Renal pelvis (tissue), 12 donors: Measurements from ENCODE around the gene OR11G2. TPM values are rescaled to one million over a fixed set of nuclear protein-coding genes. Genes with fewer than 3 reads are reported as not detected.
"Not testable (repeated sequence)": the region's sequence is repeated elsewhere in the genome, so short reads cannot be mapped to it uniquely, and the experiment has no call there.

ENCODE experiments used
- DNase-seq: peaks from one replicate; pipeline ENCODE4 v3.0.0-alpha.2; 2013
- long read RNA-seq, 16 experiments: transcript quantifications; one replicate each; lab custom pipeline, GENCODE V29; 2026
- polyA plus RNA-seq, 3 donors: library from polyadenylated mRNA; unstranded; fragments of 120-200 nt; gene quantifications; one replicate each; pipeline ENCODE4 v1.2.1, GENCODE V29; 2013; ENCODE audit not compliant: insufficient read length in 3 of 3

OR11G2 gene
- under 1 TPM in 1 of 3 donors, not detected in 2; 0.09 TPM for polyA plus RNA-seq
- long read RNA-seq, donor 1 = 0 reads
- long read RNA-seq, donor 2 = 0 reads
- long read RNA-seq, donor 3 = 0 reads
- long read RNA-seq, donor 4 = 0 reads
- long read RNA-seq, donor 5 = 0 reads
- long read RNA-seq, donor 6 = 0 reads
- long read RNA-seq, donor 7 = 0 reads
- long read RNA-seq, donor 8 = 0 reads
- long read RNA-seq, donor 9 = 0 reads
- long read RNA-seq, donor 10 = 0 reads
- long read RNA-seq, donor 11 = 0 reads
- long read RNA-seq, donor 12 = 0 reads
- long read RNA-seq, donor 13 = 0 reads
- long read RNA-seq, donor 14 = 0 reads
- long read RNA-seq, donor 15 = 0 reads
- long read RNA-seq, donor 16 = 0 reads

- DNase-seq = no peak
These were observed at the start of gene OR11G2 for GRCh38 chr14:20190596-20190995. Gene OR11G2, plus strand, starts transcription at chr14:20190896. Its CDS starts 6,542 bp downstream, at chr14:20197438.

GRCh38 chr14:20143911-20144310 is 46.8 kb upstream of the OR11G2 start:
- DNase-seq = no peak

DNA sequence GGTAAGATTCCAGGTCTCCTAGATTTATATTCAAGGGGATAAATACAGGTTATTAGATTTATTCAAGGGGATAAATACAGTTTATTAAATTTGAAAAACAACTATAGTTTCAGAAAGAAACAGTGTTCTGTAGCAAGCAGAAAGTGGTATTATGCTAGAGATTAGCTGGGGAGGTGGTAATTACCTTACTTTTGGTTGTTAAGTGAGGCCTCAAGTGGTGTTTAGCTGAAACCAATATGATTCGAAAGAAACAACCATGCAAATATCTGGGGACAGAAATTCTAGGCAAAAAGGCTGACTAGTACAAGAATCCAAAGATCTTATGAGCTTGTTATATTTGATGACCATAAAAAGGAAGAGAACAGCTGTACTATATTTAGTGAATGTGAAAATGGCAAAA is 45.9 kb upstream of the OR11G2 start:
- no peak for DNase-seq

GRCh38 chr14:20164462-20164861 is 26.2 kb upstream of the OR11G2 start:
- DNase-seq = no peak

- DNase-seq = no peak
These were observed 23.6 kb upstream of the OR11G2 start for GRCh38 chr14:20167091-20167490.

GRCh38 chr14:20169852-20170251 is 20.8 kb upstream of the OR11G2 start:
- not testable (repeated sequence) for DNase-seq

GRCh38 chr14:20174205-20174604 is 16.5 kb upstream of the OR11G2 start:
- not testable (repeated sequence) for DNase-seq

DNA sequence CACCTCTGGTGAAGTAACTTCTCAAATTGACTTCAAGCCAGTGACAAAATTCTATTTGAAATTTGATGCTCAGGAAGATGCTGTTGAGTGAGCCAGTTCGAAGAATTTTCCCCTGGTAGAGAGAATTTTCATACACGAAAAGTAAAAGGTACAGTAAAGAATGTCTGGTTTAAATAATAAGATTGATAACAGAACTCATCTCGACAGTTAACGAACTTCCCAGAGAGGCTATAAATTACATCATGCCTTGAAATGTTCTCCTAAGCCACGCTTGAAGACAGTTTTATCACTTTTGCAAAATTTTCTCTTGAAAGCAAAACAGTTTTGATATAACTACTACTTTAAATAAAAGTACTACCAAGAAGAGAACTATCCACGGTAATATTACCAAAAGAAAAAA is 14.4 kb upstream of the OR11G2 start:
- DNase-seq = no peak

DNA sequence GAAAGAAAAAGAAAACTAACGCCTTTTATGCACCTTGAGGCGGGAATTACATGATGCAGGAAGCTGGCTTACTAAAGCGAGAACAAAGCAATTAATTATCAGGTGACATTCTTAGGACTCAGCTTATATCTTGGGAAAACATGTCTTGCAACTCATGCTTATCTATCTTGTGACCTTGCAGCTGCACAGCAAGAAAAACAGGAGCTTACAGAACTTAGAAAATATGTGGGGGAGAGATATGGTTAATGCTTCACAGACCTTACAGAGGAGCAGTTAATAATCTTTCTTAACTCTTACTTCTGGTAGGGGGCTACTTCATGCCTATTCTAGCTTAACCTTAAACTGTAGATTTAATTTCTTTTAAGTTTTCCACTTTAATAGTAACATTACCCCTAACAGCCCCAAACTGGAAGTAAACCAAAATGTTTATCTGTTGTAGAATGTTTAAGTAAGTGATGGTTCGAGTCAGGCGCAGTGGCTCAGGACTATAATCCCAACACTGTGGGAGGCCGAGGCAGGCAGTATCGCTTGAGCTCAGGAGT is 13.2 kb upstream of the OR11G2 start:
- no peak for DNase-seq

DNA sequence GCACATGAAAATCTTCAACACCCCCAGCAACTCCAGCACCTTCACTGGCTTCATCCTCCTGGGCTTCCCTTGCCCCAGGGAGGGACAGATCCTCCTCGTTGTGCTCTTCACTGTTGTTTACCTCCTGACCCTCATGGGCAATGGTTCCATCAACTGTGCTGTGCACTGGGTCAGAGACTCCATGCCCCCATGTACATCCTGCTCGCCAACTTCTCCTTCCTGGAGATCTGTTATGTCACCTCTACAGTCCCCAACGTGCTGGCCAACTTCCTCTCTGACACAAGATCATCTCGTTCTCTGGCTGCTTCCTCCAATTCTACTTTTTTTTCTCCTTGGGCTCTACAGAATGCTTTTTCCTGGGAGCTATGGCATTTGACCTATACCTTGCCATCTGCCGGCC is 11.5 kb upstream of the OR11G2 start:
- DNase-seq = no peak

- DNase-seq = no peak
These were observed 10.8 kb upstream of the OR11G2 start for GRCh38 chr14:20179880-20180279.

DNA sequence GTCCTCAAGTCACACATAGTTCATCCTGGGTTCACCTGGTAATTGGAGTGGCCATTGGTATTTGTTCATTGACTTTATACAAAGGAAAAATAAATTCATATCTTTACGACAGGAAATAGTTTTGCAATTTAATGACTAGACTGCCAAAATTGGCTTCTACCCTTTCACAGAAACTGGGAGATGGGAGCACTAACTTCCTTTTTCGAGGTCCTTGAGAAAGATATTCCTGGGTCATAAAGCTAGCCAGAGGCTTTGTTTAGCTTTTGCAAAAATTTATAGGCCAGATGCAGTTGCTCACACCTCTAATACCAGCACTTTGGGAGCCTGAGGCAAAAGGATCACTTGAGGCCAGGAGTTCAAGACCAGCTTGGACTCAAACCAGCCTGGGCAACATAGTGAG is 10.2 kb upstream of the OR11G2 start:
- DNase-seq = no peak

DNA sequence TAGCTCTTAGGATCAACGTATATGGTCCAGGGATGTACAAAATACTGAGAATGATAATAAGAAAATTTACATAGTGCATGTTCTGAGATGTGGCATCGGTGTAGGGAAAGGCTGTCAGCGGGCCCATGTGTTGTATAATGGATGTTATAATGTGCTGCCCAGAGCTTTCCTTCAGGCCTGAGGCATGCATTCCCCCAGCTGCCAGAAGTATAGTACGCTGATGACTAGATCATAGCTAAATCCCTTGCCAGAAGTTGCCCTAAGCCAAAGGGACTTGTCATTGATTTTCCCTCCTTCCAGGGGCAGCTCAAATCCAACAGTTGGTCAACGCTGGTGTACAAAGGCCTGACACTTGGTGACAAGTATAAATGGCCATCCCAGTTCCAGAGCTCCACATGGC is 6.5 kb upstream of the OR11G2 start:
- no peak for DNase-seq

GRCh38 chr14:20191396-20191795 is 700 bp downstream of the OR11G2 start:
- no peak for DNase-seq

- no peak for DNase-seq
These were observed 3.4 kb downstream of the OR11G2 start for GRCh38 chr14:20194101-20194500.

- DNase-seq = not testable (repeated sequence)
These were observed 4.5 kb downstream of the OR11G2 start for GRCh38 chr14:20195170-20195569.

GRCh38 chr14:20195911-20196310 is 5.2 kb downstream of the OR11G2 start:
- DNase-seq = no peak

DNA sequence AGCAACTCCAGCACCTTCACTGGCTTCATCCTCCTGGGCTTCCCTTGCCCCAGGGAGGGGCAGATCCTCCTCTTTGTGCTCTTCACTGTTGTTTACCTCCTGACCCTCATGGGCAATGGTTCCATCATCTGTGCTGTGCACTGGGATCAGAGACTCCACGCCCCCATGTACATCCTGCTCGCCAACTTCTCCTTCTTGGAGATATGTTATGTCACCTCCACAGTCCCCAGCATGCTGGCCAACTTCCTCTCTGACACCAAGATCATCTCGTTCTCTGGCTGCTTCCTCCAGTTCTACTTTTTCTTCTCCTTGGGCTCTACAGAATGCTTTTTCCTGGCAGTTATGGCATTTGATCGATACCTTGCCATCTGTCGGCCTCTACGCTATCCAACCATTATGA is 6.8 kb downstream of the OR11G2 start:
- DNase-seq = no peak

- DNase-seq = no peak
These were observed 8.3 kb downstream of the OR11G2 start for GRCh38 chr14:20198991-20199390.

- DNase-seq = no peak
These were observed 14.0 kb downstream of the OR11G2 start for GRCh38 chr14:20204721-20205120.

GRCh38 chr14:20209595-20209994 is 18.9 kb downstream of the OR11G2 start:
- DNase-seq = no peak

DNA sequence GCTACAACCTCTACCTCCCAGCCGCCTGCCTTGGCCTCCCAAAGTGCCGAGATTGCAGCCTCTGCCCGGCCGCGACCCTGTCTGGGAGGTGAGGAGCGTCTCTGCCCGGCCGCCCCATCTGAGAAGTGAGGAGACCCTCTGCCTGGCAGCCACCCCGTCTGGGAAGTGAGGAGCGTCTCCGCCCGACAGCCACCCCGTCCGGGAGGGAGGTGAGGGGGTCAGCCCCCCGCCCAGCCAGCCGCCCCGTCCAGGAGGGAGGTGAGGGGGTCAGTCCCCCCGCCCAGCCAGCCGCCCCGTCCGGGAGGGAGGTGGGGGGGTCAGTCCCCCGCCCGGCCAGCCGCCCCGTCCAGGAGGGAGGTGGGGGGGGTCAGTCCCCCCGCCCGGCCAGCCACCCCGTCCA is 21.7 kb downstream of the OR11G2 start:
- not testable (repeated sequence) for DNase-seq

- DNase-seq = no peak
These were observed 24.5 kb downstream of the OR11G2 start for GRCh38 chr14:20215196-20215595.

GRCh38 chr14:20219033-20219432 is 28.3 kb downstream of the OR11G2 start:
- no peak for DNase-seq
